Body of pancreas (tissue), 4 donors: ENCODE measurements around the gene GALNT9. TPM values are rescaled to one million over a fixed set of nuclear protein-coding genes. Genes with fewer than 3 reads are reported as not detected.
"Not testable (repeated sequence)": the region's sequence is repeated elsewhere in the genome, so short reads cannot be mapped to it uniquely, and the experiment has no call there.

Experiments
- ATAC-seq: fragments of 150-250 bp; one replicate; pipeline ENCODE4 v1.9.1; 2016
- DNase-seq, 4 donors: peaks; one replicate each; pipeline ENCODE4 v3.0.0-alpha.2; 2019
- H3K27ac ChIP-seq, 4 donors: fragments of 200-600 bp; sonication (generic); 1 replicate in 3 of 4; 2 replicates in 1 of 4; pipeline versions ENCODE4 v1.5.1 to v1.6.1; 2016 to 2019; ENCODE audit warnings: mild to moderate bottlenecking in 1 of 4, mixed read lengths in 1 of 4, moderate library complexity in 1 of 4
- H3K27me3 ChIP-seq, 2 donors: fragments of 200-600 bp; sonication (generic); one replicate each; pipeline ENCODE4 v1.6.0; 2016; ENCODE audit warnings: mild to moderate bottlenecking in 1 of 2
- H3K36me3 ChIP-seq, 2 donors: fragments of 200-600 bp; sonication (generic); replicated peaks in 1 of 2; 2 replicates each; pipeline ENCODE4 v1.5.1; 2016; ENCODE audit warnings: low read depth in 2 of 2; ENCODE audit not compliant: insufficient read depth in 1 of 2
- H3K4me1 ChIP-seq: fragments of 200-600 bp; sonication (generic); one replicate; pipeline ENCODE4 v1.6.0; 2016
- H3K4me3 ChIP-seq, 2 donors: fragments of 200-600 bp; sonication (generic); 1 replicate in 1 of 2; 2 replicates in 1 of 2; pipeline ENCODE4 v1.5.1; 2016 to 2019
- H3K9me3 ChIP-seq, 3 donors: fragments of 200-600 bp; sonication (generic); 1 replicate in 2 of 3; 2 replicates in 1 of 3; pipeline ENCODE4 v1.5.1; 2016
- POLR2A ChIP-seq, 3 donors: fragments of 450-650 bp; IDR thresholded peaks; one replicate each; pipeline ENCODE4 v1.6.1; 2016; ENCODE audit warnings: antibody characterized with exemption in 3 of 3, mild to moderate bottlenecking in 2 of 3
- WGBS, 2 donors: methylation state at CpG; one replicate each; pipeline ENCODE4 v1.1.5; 2017; 5-methylcytosine and 5-hydroxymethylcytosine counted together
- intact Hi-C: fragments of 100-400 bp; cut with DNase I; formaldehyde crosslinking; loops from one replicate; pipeline ENCODE4 v1.15.1; 2023
- total RNA-seq, 2 donors: library from RNA; depleted of rRNA; stranded (reverse); fragments of >200 nt; gene quantifications; one replicate each; pipeline ENCODE4 v1.1.0, GENCODE V29; 2016
- TF ChIP-seq, protein P1 (sequence below), 7 experiments: fragments of 450-650 bp in 4 of 7; fragments of 200-600 bp in 3 of 7; sonication (generic) in 3 of 7; IDR thresholded peaks; one replicate each; pipeline ENCODE4 v1.5.1; 2016 to 2019; ENCODE audit warnings: antibody characterized with exemption in 7 of 7

The GALNT9 gene
- total RNA-seq, 2 donors from 2014 or later = not detected

DNA sequence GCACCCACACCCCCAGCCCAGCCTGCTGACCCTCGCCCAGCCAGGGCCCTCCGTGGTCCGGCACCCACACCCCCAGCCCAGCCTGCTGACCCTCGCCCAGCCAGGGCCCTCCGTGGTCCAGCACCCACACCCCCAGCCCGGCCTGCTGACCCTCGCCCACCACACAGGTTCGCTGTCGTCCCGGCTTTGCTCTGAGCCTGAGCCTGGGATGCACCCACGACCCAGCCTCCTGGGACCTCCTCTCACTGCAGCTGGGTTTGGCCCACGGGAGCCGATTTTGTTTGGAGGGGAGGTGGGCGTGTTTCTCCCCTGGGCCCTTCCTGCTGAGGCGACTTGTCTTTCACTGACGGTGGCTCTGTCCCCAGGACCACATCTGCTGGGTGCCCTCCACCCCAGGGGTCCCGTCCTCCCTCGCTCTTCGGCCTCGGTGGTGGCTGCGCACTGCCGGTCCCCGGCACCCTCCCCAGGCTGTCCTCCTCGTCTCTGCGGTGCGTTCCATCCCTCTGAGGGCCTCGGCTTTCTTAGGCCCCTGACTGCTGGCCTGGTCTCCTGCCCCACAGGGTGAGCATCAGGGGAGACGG lies 83.8 kb downstream of the GALNT9 start:
- H3K27me3 ChIP-seq = no peaks in the 10 kb centered on the region
- intact Hi-C loops = no loop called here
- DNase-seq (no peak), ATAC-seq (no peak)
- H3K36me3 ChIP-seq = no peaks in the 10 kb centered on the region
- WGBS, 2 donors = 71 to 74% methylated on average over 10 to 27 of the region's 28 CpGs
- no peak overlapping the region for H3K27ac ChIP-seq
- H3K9me3 ChIP-seq = no peaks in the 10 kb centered on the region
- no peak overlapping the region for H3K4me3 ChIP-seq
- TF ChIP-seq, protein P1, sequence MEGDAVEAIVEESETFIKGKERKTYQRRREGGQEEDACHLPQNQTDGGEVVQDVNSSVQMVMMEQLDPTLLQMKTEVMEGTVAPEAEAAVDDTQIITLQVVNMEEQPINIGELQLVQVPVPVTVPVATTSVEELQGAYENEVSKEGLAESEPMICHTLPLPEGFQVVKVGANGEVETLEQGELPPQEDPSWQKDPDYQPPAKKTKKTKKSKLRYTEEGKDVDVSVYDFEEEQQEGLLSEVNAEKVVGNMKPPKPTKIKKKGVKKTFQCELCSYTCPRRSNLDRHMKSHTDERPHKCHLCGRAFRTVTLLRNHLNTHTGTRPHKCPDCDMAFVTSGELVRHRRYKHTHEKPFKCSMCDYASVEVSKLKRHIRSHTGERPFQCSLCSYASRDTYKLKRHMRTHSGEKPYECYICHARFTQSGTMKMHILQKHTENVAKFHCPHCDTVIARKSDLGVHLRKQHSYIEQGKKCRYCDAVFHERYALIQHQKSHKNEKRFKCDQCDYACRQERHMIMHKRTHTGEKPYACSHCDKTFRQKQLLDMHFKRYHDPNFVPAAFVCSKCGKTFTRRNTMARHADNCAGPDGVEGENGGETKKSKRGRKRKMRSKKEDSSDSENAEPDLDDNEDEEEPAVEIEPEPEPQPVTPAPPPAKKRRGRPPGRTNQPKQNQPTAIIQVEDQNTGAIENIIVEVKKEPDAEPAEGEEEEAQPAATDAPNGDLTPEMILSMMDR (IDR thresholded peaks at IDR 0.05) = no peak
- no peak for TF ChIP-seq POLR2A (IDR thresholded peaks at IDR 0.05)
- no peaks in the 10 kb centered on the region for H3K4me1 ChIP-seq

DNA sequence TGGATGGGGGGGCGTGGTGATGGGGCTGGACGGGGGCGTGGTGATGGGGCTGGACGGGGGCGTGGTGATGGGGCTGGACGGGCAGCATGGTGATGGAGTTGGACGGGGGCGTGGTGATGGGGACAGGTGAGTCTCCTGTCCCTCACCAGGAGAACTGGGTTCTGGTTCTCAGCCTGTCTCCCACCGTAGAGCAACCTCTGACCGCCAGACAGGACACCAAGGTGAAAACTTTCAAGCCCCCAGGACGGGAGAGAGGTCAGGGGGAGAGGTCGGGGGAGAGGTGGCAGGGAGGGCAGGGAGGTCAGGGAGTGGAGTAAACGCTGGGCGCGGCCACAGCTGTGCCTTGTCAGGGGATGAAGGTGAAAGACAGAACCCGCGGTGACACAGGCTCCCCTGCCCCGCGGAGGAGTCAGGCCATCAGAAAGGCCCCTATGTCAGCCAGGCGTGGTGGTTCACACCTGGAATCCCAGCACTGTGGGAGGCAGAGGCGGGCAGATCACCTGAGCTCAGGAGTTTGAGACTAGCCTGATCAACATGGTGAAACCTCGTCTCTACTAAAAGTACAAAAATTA lies 84.6 kb downstream of the GALNT9 start:
- 63 to 71% methylated on average over 22 of the region's 22 CpGs for WGBS, 2 donors
- intact Hi-C loops = no loop called here
- Histone ChIP-seq H3K27ac (no peak overlapping the region), H3K36me3 (no peaks in the 10 kb centered on the region), H3K4me3 (no peak overlapping the region), H3K27me3 (no peaks in the 10 kb centered on the region), H3K4me1 (no peaks in the 10 kb centered on the region), H3K9me3 (no peaks in the 10 kb centered on the region)
- no peak for TF ChIP-seq POLR2A (IDR thresholded peaks at IDR 0.05)
- TF ChIP-seq, protein P1 (IDR thresholded peaks at IDR 0.05) = no peak
- DNase-seq (no peak), ATAC-seq (no peak)

DNA sequence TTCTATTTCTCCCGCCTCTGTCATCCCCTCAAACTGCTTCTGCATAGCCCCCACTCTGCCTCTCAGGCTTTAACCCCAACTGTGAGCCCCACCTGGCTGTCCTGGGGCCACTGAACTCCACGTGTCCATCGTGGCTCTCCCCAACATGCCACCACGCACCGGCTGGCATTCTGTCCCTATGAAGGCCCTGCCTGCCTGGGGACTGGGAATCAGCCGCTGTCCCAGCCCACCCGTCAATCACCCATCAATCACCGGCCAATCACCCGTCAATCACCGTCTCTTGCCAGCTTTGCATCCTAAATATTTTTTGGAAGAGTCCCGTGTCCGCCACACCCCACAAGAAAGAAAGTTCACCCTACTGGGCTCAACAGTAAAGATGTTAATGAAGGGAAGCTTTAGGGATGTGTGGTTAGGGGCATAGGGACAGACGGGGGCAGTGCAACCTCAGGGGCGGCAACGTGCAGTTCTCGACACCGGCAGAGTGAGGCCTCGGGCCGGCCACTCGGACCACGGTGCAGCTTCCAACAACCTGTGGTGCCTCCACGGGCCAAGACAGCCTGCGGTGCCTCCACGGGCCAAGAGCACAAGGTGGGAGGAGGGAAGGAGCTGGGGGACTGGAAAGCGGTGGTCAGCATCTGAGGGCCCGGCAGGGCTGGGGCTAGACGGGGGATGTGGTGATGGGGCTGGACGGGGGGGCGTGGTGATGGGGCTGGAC lies 85.6 kb downstream of the GALNT9 start:
- intact Hi-C loops = no loop called here
- Histone ChIP-seq H3K4me3 (no peak overlapping the region), H3K27ac (no peak overlapping the region), H3K4me1 (no peaks in the 10 kb centered on the region), H3K9me3 (no peaks in the 10 kb centered on the region), H3K36me3 (no peaks in the 10 kb centered on the region), H3K27me3 (no peaks in the 10 kb centered on the region)
- DNase-seq (no peak), ATAC-seq (no peak)
- no peak for TF ChIP-seq POLR2A (IDR thresholded peaks at IDR 0.05)
- TF ChIP-seq, protein P1 (IDR thresholded peaks at IDR 0.05) = no peak
- WGBS, 2 donors = 49 to 65% methylated on average over 13 to 20 of the region's 29 CpGs

DNA sequence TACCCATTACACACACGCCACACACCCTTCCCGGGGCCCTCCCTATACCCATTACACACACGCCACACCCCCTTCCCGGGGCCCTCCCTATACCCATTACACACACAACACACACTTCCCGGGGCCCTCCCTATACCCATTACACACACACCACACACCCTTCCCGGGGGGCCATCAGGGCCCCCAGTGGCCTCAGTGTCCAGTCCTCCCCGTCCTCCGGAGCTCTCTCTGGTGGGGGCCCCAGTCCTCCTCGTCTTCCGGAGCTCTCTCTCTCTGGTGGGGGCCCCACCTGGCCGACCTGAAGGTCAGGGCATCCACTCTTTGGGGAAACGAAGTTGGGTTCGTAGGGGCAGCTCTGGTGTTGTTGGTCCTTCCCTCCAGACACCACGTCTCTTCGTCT lies 86.2 kb downstream of the GALNT9 start:
- H3K4me3 ChIP-seq, intact Hi-C loops, H3K27ac ChIP-seq, H3K9me3 ChIP-seq, H3K27me3 ChIP-seq, H3K4me1 ChIP-seq, H3K36me3 ChIP-seq, DNase-seq, ATAC-seq: not testable (repeated sequence)
- 54 to 60% methylated on average over 13 to 15 of the region's 15 CpGs for WGBS, 2 donors

DNA sequence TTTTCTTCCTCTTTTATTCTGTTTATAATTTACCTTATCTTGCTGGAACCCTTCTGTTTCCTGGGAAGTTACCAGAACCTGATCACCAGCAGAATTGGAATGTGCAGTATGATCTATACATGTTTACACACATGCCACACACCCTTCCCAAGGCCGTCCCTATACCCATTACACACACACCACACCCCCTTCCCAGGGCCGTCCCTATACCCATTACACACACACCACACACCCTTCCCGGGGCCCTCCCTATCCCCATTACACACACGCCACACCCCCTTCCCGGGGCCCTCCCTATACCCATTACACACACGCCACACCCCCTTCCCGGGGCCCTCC lies 88.8 kb downstream of the GALNT9 start:
- ATAC-seq, H3K27ac ChIP-seq, intact Hi-C loops, DNase-seq, H3K4me1 ChIP-seq, H3K36me3 ChIP-seq, H3K27me3 ChIP-seq, H3K4me3 ChIP-seq, H3K9me3 ChIP-seq: not testable (repeated sequence)
- 51 to 54% methylated on average over 7 of the region's 7 CpGs for WGBS, 2 donors
